ENCODE results near the gene IL26. TPM values are rescaled to one million over a fixed set of nuclear protein-coding genes. Genes with fewer than 3 reads are reported as not detected.

The IL26 gene
- total RNA-seq, 1 experiment from 2014 or later: not detected

DNA sequence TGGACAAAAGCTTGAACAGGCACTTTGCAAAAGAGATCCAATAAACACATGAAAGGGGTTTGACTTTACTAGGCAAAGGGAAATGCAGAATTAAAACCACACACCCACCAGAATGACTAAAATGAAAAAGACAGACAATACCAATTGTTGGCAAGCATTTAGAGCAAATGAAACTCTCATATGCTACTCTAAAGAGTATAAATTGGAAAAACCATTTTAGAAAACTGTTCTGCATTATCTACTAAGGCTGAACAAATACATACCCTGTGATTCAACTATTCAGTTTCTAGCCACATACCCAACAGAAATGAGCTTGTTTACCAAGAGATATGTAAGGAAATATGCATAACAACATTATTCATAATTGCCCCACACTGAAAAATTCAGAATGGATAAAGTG is 36.3 kb upstream of the IL26 start:
- in situ Hi-C loops (cut with HindIII; ENCODE audit: low pct_unique_long_range_greater_than_20kb, low sequenced_read_pairs) (no loop called here), intact Hi-C loops (cut with micrococcal nuclease; ENCODE audit: unreplicated experiment) (no loop called here)
- Histone ChIP-seq H3K4me3 (ENCODE audit: low read depth in 2 of 2, low read length in 2 of 2) (no peak overlapping the region), H3K27me3 (ENCODE audit: control insufficient read depth, insufficient read depth, low read length) (no peaks in the 10 kb centered on the region), H3K9me3 (ENCODE audit: control insufficient read depth, insufficient read depth, low read depth, low read length) (no peaks in the 10 kb centered on the region), H3K27ac (ENCODE audit: low read length) (no peak overlapping the region), H3K4me1 (ENCODE audit: control insufficient read depth, insufficient read depth, low read length) (no peaks in the 10 kb centered on the region), H3K36me3 (ENCODE audit: control insufficient read depth, insufficient read depth, low read length) (no peaks in the 10 kb centered on the region)
- no peak for DNase-seq (ENCODE audit: low read depth, low spot score)
- ChIA-PET POLR2A (no interaction called here), CTCF (no interaction called here)
- TF ChIP-seq TCF7L2 (IDR thresholded peaks at IDR 0.05; ENCODE audit: low read depth, low read length) (no peak), POLR2AphosphoS5 (IDR thresholded peaks at IDR 0.05; ENCODE audit: low read depth, low read length) (no peak), SIN3A (IDR thresholded peaks at IDR 0.05; ENCODE audit: borderline replicate concordance, insufficient read depth, low read depth, low read length) (no peak)
- TF ChIP-seq, protein P1, sequence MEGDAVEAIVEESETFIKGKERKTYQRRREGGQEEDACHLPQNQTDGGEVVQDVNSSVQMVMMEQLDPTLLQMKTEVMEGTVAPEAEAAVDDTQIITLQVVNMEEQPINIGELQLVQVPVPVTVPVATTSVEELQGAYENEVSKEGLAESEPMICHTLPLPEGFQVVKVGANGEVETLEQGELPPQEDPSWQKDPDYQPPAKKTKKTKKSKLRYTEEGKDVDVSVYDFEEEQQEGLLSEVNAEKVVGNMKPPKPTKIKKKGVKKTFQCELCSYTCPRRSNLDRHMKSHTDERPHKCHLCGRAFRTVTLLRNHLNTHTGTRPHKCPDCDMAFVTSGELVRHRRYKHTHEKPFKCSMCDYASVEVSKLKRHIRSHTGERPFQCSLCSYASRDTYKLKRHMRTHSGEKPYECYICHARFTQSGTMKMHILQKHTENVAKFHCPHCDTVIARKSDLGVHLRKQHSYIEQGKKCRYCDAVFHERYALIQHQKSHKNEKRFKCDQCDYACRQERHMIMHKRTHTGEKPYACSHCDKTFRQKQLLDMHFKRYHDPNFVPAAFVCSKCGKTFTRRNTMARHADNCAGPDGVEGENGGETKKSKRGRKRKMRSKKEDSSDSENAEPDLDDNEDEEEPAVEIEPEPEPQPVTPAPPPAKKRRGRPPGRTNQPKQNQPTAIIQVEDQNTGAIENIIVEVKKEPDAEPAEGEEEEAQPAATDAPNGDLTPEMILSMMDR (IDR thresholded peaks at IDR 0.05): no peak
- TF ChIP-seq, protein P2, sequence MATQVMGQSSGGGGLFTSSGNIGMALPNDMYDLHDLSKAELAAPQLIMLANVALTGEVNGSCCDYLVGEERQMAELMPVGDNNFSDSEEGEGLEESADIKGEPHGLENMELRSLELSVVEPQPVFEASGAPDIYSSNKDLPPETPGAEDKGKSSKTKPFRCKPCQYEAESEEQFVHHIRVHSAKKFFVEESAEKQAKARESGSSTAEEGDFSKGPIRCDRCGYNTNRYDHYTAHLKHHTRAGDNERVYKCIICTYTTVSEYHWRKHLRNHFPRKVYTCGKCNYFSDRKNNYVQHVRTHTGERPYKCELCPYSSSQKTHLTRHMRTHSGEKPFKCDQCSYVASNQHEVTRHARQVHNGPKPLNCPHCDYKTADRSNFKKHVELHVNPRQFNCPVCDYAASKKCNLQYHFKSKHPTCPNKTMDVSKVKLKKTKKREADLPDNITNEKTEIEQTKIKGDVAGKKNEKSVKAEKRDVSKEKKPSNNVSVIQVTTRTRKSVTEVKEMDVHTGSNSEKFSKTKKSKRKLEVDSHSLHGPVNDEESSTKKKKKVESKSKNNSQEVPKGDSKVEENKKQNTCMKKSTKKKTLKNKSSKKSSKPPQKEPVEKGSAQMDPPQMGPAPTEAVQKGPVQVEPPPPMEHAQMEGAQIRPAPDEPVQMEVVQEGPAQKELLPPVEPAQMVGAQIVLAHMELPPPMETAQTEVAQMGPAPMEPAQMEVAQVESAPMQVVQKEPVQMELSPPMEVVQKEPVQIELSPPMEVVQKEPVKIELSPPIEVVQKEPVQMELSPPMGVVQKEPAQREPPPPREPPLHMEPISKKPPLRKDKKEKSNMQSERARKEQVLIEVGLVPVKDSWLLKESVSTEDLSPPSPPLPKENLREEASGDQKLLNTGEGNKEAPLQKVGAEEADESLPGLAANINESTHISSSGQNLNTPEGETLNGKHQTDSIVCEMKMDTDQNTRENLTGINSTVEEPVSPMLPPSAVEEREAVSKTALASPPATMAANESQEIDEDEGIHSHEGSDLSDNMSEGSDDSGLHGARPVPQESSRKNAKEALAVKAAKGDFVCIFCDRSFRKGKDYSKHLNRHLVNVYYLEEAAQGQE (IDR thresholded peaks at IDR 0.05; ENCODE audit: insufficient read depth in 1 of 2, low read depth in 2 of 2, low read length in 1 of 2): no peak
- BruUV-seq (replicated peaks): no TSS peak
- ATAC-seq: no peak

DNA sequence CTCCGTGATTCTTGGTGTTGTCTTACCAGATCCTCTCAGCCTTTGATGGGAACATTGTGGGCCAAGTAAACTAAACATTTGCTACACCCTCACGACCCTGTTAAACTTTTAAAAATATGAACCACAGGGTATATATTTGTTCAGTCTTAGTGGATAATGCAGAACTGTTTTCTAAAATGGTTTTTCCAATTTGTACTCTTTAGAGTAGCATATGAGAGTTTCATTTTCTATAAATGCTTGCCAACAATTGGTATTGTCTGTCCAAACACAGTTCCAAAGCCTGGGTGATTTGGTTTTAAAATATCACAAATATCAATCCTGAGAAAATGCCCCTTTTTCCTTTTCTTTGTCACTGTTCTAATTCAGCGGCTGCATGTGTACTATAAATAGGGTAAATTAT is 34.5 kb upstream of the IL26 start:
- intact Hi-C loops (cut with micrococcal nuclease; ENCODE audit: unreplicated experiment): no loop called here
- no TSS peak for BruUV-seq (replicated peaks)
- H3K27ac ChIP-seq (ENCODE audit: low read length): no peak overlapping the region

More for the DNA sequence above, 34.5 kb upstream of the IL26 start:
- Histone ChIP-seq H3K4me1 (ENCODE audit: control insufficient read depth, insufficient read depth, low read length) (no peaks in the 10 kb centered on the region), H3K9me3 (ENCODE audit: control insufficient read depth, insufficient read depth, low read depth, low read length) (no peaks in the 10 kb centered on the region), H3K36me3 (ENCODE audit: control insufficient read depth, insufficient read depth, low read length) (no peaks in the 10 kb centered on the region), H3K4me3 (ENCODE audit: low read depth in 2 of 2, low read length in 2 of 2) (no peak overlapping the region), H3K27me3 (ENCODE audit: control insufficient read depth, insufficient read depth, low read length) (no peaks in the 10 kb centered on the region)
- TF ChIP-seq, protein P2 (IDR thresholded peaks at IDR 0.05; ENCODE audit: insufficient read depth in 1 of 2, low read depth in 2 of 2, low read length in 1 of 2): no peak
- no peak for TF ChIP-seq TCF7L2 (IDR thresholded peaks at IDR 0.05; ENCODE audit: low read depth, low read length)
- TF ChIP-seq, protein P1 (IDR thresholded peaks at IDR 0.05): no peak
- no peak for TF ChIP-seq POLR2AphosphoS5 (IDR thresholded peaks at IDR 0.05; ENCODE audit: low read depth, low read length)
- no peak for TF ChIP-seq SIN3A (IDR thresholded peaks at IDR 0.05; ENCODE audit: borderline replicate concordance, insufficient read depth, low read depth, low read length)
- ATAC-seq (no peak), DNase-seq (ENCODE audit: low read depth, low spot score) (no peak)
- ChIA-PET CTCF (no interaction called here), POLR2A (no interaction called here)
- in situ Hi-C loops (cut with HindIII; ENCODE audit: low pct_unique_long_range_greater_than_20kb, low sequenced_read_pairs): no loop called here
